SK-N-SH (cell line): ENCODE data around the gene ESYT1.

ENCODE experiments used
- CHD2 ChIP-seq: fragments of 150-350 bp; IDR thresholded peaks from 2 replicates; pipeline ENCODE4 v1.6.1; 2018; ENCODE audit warnings: low read length; ENCODE audit not compliant: partially characterized antibody
- CTCF ChIP-seq: fragments of 200-600 bp; sonication (generic); IDR thresholded peaks from 2 replicates; pipeline ENCODE4 v1.6.1; 2017; ENCODE audit warnings: antibody characterized with exemption, mild to moderate bottlenecking, moderate library complexity
- EP300 ChIP-seq, 2 experiments: IDR thresholded peaks; 2 replicates each; pipeline versions ENCODE4 v1.4.0 to v1.6.1; 2012; ENCODE audit warnings: borderline replicate concordance in 1 of 2, low read depth in 1 of 2, low read length in 1 of 2
- EZH2phosphoT487 ChIP-seq: fragments of 200-600 bp; sonication (generic); IDR thresholded peaks from 2 replicates; pipeline ENCODE4 v1.6.1; 2017; ENCODE audit warnings: low read depth, mixed run types, mild to moderate bottlenecking, antibody characterized with exemption, moderate library complexity, borderline replicate concordance
- FOXM1 ChIP-seq: IDR thresholded peaks from 2 replicates; pipeline ENCODE4 v1.4.0; 2012; ENCODE audit warnings: low read depth, mild to moderate bottlenecking
- JUND ChIP-seq: IDR thresholded peaks from 2 replicates; pipeline ENCODE4 v1.4.0; 2012
- MXI1 ChIP-seq: IDR thresholded peaks from 2 replicates; pipeline ENCODE4 v1.6.1; 2012; ENCODE audit warnings: mild to moderate bottlenecking, low read depth, low read length, improper control_type of control experiment
- NRF1 ChIP-seq: IDR thresholded peaks from 2 replicates; pipeline ENCODE4 v1.6.1; 2012; ENCODE audit warnings: low read depth, mild to moderate bottlenecking, low read length
- POLR2AphosphoS5 ChIP-seq: IDR thresholded peaks from 2 replicates; pipeline ENCODE4 v1.6.1; 2012; ENCODE audit warnings: low read depth, low read length
- SMC3 ChIP-seq: IDR thresholded peaks from 2 replicates; pipeline ENCODE4 v1.6.1; 2012; ENCODE audit warnings: low read depth, low read length, improper control_type of control experiment
- USF1 ChIP-seq: IDR thresholded peaks from 2 replicates; pipeline ENCODE4 v1.4.0; 2012; ENCODE audit warnings: low read depth, borderline replicate concordance
- USF2 ChIP-seq: fragments of 150-350 bp; IDR thresholded peaks from 2 replicates; pipeline ENCODE4 v1.6.1; 2017; ENCODE audit warnings: antibody characterized with exemption, low read length, low read depth, borderline replicate concordance
- ZBTB33 ChIP-seq: IDR thresholded peaks from 2 replicates; pipeline ENCODE4 v1.4.0; 2012; ENCODE audit warnings: low read depth, borderline replicate concordance

- no peak for TF ChIP-seq ZBTB33
- no peak for TF ChIP-seq CTCF
- TF ChIP-seq EZH2phosphoT487 = no peak
- TF ChIP-seq USF1 = no peak
- TF ChIP-seq USF2 = no peak
- no peak for TF ChIP-seq JUND
- no peak for TF ChIP-seq EP300 (IDR thresholded peaks at IDR 0.05; ENCODE audit: borderline replicate concordance in 1 of 2, low read depth in 1 of 2, low read length in 1 of 2)
- no peak for TF ChIP-seq SMC3
- no peak for TF ChIP-seq MXI1
- TF ChIP-seq POLR2AphosphoS5 = no peak
- TF ChIP-seq NRF1 = no peak
- no peak for TF ChIP-seq CHD2
- no peak for TF ChIP-seq FOXM1
Observed at GRCh38 chr12:56110571-56110970, 17.5 kb upstream of the ESYT1 start.
